SU-DHL-6 (cell line): ENCODE results near the gene ZNF879.

Source experiments
- EZH2phosphoT487 ChIP-seq: fragments of 200-600 bp; sonication (generic), shearing (Covaris generic); conservative IDR thresholded peaks from 2 replicates; pipeline ENCODE4 v1.6.1; 2018; ENCODE audit warnings: mild to moderate bottlenecking, antibody characterized with exemption, low read length, moderate library complexity, mixed read lengths
- TF ChIP-seq, protein P1 (sequence below): fragments of 200-600 bp; sonication (generic); IDR thresholded peaks from one replicate; pipeline ENCODE4 v1.5.1; 2017; ENCODE audit warnings: antibody characterized with exemption, mild to moderate bottlenecking, low read length, moderate library complexity; ENCODE audit not compliant: insufficient read depth, poor library complexity, severe bottlenecking

DNA sequence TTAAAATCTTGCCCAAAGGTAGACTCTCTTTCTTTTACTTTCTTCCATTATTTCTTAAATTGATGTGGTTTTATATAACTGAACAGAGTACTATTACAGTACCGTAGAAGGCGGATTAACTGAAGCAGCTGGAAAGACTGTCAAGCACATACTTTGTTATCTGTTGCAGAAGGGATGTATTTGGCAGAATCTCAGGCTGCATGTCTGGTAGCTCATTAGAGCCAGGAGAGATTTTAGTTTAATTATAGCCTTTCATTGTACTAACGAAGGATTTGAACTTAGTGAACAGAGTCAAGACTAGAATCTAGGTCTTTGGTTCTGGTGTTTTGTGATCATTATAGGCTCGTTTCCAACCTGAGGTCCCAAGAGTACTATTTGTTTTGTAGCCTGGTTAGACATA lies 57.1 kb downstream of the ZNF879 start:
- TF ChIP-seq, protein P1, sequence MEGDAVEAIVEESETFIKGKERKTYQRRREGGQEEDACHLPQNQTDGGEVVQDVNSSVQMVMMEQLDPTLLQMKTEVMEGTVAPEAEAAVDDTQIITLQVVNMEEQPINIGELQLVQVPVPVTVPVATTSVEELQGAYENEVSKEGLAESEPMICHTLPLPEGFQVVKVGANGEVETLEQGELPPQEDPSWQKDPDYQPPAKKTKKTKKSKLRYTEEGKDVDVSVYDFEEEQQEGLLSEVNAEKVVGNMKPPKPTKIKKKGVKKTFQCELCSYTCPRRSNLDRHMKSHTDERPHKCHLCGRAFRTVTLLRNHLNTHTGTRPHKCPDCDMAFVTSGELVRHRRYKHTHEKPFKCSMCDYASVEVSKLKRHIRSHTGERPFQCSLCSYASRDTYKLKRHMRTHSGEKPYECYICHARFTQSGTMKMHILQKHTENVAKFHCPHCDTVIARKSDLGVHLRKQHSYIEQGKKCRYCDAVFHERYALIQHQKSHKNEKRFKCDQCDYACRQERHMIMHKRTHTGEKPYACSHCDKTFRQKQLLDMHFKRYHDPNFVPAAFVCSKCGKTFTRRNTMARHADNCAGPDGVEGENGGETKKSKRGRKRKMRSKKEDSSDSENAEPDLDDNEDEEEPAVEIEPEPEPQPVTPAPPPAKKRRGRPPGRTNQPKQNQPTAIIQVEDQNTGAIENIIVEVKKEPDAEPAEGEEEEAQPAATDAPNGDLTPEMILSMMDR = no peak
- no peak for TF ChIP-seq EZH2phosphoT487
